Dermis microvascular lymphatic vessel endothelial cell (primary cell): ENCODE data around the gene DRC7. TPM values are rescaled to one million over a fixed set of nuclear protein-coding genes. Genes with fewer than 3 reads are reported as not detected.

Source experiments
- DNase-seq, 2 donors: peaks; one replicate each; pipeline versions ENCODE4 v3.0.0 to v3.0.0-alpha.2; 2010; ENCODE audit warnings: low read depth in 2 of 2
- total RNA-seq: library from RNA; depleted of rRNA; stranded (reverse); fragments of >200 nt; gene quantifications from 2 replicates; pipeline ENCODE4 v1.2.1, GENCODE V29; 2014

DRC7 gene
- total RNA-seq, 1 donor from 2014 or later = 0.26 TPM

- no peak for DNase-seq
Measured at GRCh38 chr16:57750796-57751538, 56.4 kb downstream of the DRC7 start.

- no peak for DNase-seq
Measured at GRCh38 chr16:57751539-57752202, 57.1 kb downstream of the DRC7 start.

GRCh38 chr16:57752203-57752580 is 57.6 kb downstream of the DRC7 start:
- DNase-seq = no peak

GRCh38 chr16:57752581-57753447 is 58.2 kb downstream of the DRC7 start:
- no peak for DNase-seq

GRCh38 chr16:57753448-57754353 is 59.1 kb downstream of the DRC7 start:
- no peak for DNase-seq

GRCh38 chr16:57754354-57755060 is 59.9 kb downstream of the DRC7 start:
- DNase-seq = no peak

GRCh38 chr16:57755061-57755684 is 60.6 kb downstream of the DRC7 start:
- no peak for DNase-seq

GRCh38 chr16:57755726-57756423 is 61.3 kb downstream of the DRC7 start:
- DNase-seq = no peak

- DNase-seq = no peak
Measured at GRCh38 chr16:57756424-57757325, 62.1 kb downstream of the DRC7 start.

GRCh38 chr16:57757326-57757786 is 62.8 kb downstream of the DRC7 start:
- peak; percentile 49 to 78 for DNase-seq

- DNase-seq = no peak
Measured at GRCh38 chr16:57757883-57758282, 63.3 kb downstream of the DRC7 start.

- no peak for DNase-seq
Measured at GRCh38 chr16:57758331-57759117, 63.9 kb downstream of the DRC7 start.

GRCh38 chr16:57759131-57759530 is 64.5 kb downstream of the DRC7 start:
- DNase-seq = no peak

GRCh38 chr16:57759541-57760356 is 65.1 kb downstream of the DRC7 start:
- DNase-seq = no peak

- no peak for DNase-seq
Measured at GRCh38 chr16:57760357-57761160, 66.0 kb downstream of the DRC7 start.

GRCh38 chr16:57761301-57761700 is 66.7 kb downstream of the DRC7 start:
- no peak for DNase-seq
